ENCODE measurements around the gene GAA.

- TF ChIP-seq RFX5 (IDR thresholded peaks at IDR 0.05; ENCODE audit: low read length): no peak
- no peak for TF ChIP-seq CTCF (IDR thresholded peaks at IDR 0.05)
Measured at GRCh38 chr17:80100035-80100323, 1.4 kb upstream of the GAA start.
